K562 treated with DMSO at 1 percent for 4 hours (cell line): ENCODE measurements around the gene SPATA31C2. TPM values are rescaled to one million over a fixed set of nuclear protein-coding genes. Genes with fewer than 3 reads are reported as not detected.

Experiments
- total RNA-seq: library from RNA; unstranded; fragments of 300-600 nt; gene quantifications from 2 replicates; pipeline ENCODE4 v1.2.3, GENCODE V29; 2022; ENCODE audit not compliant: insufficient read depth

SPATA31C2 gene
- total RNA-seq = not detected in 2 replicates

GRCh38 chr9:88138375-88138774 lies at the start of gene SPATA31C2:
Gene SPATA31C2, minus strand, starts transcription at chr9:88138475. Its CDS starts 29 bp downstream, at chr9:88138446.

Other genes with a start within 250 kb of the SPATA31C2 start
- gene SPATA31C1, start 220.5 kb downstream of the SPATA31C2 start, total RNA-seq = not detected in 2 replicates
- gene CDK20, start 163.9 kb downstream of the SPATA31C2 start, total RNA-seq = 0.80 and 1.3 TPM in 2 replicates
- 6.4 and 14.2 TPM in 2 replicates for gene SPIN1, start 250.0 kb upstream of the SPATA31C2 start, total RNA-seq